RKO (cell line): ENCODE measurements around the gene BMP8A.
"Not testable (repeated sequence)": the region's sequence is repeated elsewhere in the genome, so short reads cannot be mapped to it uniquely, and the experiment has no call there.

Source experiments
- DNase-seq: peaks from one replicate; pipeline ENCODE4 v3.0.0-alpha.2; 2016; ENCODE audit warnings: low spot score

BMP8A gene

DNA sequence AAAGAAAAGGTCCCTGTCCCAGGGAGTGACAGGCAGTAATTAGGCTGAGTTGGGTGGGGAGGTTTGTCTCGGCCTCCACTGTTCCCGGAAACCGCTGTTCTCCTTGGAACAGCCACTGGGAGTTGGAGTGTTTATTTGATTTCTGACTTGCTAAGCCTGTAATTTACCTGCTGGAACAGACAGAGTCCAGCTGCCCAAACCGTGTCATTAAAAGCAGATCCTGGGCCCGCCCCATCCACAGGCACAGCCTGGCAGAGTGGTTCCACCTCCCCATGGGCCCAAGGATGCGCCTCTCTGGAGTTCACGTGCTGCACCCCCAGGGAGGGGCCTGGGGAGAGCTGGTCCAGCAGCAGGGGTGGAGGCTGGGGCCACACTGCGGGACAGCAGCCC, 35.7 kb downstream of the BMP8A start:
- not testable (repeated sequence) for DNase-seq

DNA sequence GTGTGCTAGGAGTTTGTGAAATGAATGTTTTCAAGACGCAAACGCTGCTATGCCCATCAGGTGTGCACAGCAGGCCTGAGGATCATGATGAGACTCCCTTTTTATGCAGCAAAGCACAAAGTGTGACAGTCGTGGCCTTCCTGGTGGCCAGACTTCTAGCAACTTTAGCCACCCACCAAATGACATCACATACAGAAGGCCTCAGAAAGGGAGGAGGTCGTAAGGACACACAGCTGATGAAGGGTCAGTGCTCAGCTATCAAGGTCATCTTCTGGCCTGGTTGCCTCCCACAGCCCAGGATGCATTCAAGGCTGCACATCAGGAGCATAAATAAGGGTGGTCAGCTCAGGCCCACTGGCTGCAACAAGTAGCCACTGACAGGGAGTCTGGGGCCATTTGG, 36.6 kb downstream of the BMP8A start:
- DNase-seq: no peak

DNA sequence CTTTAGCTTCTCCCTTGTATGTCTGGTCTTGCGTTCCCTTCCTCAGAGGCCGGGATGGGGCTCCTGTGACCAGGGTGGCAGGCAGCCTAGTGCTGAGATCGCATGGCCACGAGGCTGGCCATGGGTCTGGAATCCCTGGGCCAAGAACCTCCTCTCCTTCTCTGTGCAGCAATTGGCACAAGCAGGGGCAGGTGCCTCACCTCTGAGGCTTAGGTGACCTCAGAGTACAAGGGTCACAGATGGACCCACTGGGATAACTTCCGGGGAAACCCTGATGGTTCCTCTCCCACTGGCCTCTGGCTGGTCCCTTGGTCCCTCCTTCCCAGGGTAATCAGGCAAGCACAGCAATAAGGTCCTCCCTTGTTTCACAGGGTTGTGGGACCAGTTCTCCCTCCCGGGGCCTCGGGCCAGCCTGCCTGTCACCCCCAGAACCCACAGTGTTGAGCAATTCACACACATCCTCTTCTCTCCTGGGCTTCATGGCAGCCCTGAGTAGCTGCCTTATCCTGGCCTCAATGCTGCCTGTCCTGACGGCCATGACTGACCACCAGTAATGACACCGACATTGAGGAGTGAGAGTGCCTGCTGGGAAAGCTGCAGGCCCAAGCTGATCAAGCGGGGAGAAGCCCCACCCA, 38.6 kb downstream of the BMP8A start:
- no peak for DNase-seq

DNA sequence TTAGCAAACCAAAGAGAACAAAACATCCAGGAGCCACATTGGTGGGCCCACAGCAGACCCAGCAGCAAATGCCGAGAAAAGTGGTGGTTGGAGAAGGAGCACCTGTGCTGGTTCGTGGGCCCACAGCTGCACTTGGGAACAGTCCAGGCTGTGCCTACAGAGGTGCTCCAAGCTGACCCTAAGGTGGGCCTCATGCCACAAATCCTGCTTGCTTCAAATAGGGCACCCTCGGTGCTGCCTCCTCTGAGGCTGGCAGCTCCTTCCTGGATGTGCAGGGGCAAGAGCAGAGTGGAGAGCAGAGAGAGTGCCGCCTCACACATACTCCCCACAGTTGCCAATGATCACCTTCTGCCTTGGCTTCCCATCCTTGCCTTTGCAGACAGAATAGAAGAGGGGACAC, 40.1 kb downstream of the BMP8A start:
- no peak for DNase-seq

DNA sequence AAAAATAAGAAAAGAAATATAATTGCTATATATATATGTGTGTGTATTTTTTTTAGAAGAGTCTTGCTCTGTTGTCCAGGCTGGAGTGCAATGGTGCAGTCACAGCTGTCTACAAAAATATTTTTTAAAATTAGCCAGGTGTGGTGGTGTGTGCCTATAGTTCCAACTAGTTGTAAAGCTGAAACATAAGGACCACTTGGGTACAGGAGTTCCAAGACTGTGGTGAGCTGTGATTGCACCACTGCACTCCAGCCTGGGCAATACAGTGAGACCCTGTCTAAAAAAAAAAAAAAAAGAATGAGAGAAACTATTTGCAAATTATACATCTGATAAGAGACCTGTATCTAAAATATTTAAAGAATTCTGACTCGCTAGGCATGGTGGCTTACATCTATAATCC, 42.0 kb downstream of the BMP8A start:
- DNase-seq: no peak

DNA sequence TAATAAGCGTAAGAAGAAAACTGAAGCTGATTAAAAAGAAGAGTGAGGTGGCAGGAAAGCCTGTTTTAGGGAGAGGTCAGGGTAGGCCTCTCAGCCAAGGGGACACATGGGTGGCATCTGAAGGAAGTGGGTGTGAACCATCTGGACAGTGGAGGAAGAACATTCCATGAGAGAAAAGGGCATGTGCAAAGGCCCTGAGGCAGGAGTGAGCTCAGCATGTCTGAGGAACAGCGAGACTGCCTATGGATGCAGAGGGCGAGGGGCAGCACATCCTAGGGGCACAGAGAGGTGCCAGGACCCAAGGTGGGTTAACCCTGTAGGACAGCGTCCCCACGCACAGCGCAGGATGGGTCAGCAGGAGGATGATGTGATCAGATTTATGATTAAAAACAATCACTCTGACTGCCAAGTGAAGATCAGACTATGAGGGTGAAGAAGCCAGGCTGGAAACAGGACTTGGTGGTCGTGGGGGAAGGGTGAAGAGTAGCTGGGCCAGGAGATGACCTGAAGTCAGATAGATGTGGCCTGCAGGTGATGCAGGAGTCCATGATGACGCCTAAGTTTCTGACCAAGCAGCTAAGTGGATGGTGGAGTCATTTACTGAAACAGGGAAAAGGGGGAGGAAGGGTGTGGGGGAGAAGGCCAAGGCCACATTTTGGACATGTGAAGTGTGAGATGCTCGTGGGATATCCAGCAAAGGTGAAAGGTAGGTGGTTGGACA, 47.3 kb downstream of the BMP8A start:
- DNase-seq: no peak

DNA sequence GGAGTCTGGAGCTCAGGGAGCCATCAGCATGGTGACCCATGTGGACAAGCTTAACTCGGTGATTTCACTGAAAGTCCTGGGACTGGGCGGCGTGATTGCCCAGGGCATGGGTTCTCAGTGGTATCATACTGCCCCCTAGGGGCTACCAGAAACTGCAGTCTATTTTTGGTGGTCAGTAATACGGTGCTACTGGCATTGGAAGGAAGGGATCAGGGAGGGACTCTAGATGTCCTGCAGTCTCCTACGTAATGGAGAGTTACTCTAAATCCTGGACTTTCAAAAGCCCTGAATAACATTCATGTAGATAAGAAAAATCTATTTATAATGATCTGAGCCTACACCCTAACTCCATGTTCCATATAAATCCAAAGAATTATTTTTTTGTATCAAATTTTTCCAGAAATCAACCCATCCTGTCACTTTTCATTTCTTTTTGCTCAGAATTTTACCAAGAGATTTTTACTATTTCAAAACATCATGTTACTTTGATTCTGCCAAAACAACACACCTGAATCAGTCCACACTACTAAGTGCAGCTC, 47.9 kb downstream of the BMP8A start:
- DNase-seq: peak; percentile 77

DNA sequence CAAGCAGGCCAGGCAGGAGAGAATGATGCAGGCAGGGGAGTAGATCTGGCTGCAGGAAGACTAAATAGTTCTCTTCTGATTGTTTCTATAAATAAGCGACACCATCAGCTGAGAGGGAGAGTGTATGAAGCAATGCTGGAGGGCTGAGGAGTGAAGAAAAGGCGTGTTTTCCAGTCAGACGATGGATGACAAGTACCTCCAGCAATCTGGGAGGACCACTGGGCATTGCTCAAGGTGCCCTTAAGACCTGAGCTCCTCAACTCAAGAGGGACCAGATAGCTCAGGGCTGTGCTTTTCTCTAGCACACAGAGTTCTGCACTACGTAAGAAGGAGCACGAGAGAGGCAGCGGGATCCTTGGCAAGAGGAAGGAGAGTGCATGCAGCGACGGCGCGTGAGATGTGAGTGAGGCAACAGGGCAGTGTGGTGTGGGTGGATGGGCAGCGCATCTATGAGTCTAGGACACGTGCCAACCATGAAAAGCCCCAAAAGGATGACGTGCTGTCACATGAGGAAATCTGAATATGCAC, 49.1 kb downstream of the BMP8A start:
- DNase-seq: no peak

DNA sequence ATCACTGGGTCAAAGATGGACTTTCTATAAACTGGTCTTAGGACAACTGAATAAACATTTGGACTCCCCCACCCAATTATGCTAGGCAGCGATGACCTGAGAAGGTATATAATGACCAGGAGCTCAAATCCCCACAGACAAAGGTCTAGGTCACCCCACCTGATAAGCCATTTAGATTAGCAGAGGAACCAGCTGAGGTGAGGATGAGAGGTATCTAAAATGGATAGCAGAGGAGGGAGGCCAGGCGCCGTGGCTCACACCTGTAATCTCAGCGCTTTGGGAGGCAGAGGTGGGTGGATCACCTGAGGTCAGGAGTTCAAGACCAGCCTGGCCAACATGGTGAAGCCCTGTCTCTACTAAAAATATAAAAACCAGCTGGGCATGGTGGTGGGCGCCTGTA, 51.5 kb downstream of the BMP8A start:
- no peak for DNase-seq

DNA sequence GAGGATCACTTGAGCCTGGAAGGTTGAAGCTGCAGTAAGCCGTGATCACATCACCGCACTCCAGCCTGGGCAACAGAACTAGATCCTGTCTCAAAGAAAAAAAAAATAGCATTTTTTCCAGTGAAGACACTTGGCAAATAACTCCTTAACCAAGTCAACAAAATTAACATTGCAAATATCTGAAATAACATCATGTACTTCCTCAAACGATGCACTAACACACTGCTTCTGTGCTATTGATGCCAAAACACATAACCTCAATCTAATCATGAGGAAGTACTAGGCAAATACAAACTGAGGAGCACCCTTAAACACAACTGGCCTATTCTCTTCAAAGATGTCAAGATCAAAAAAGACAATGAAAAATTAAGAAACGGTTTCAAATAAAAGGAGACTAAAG, 52.9 kb downstream of the BMP8A start:
- DNase-seq: no peak

DNA sequence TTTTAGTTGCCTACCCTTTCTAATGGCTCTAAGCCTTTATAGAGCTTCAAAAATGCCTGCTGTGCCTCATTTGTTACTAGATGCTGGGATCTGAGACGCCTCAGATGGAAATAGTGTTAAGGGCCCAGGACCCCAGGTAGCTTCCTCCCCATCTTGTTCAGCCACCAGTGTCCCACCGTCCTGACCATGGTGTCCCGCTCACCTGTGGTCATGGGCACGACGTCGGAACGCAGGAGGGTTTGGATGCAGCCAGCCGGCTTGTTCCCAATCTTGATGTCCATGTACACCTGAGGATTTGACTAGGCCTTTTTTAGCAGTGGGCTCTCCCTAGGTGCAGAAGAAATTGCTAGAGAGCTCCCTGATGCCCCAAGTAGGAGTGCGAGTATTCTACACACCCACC, 54.1 kb downstream of the BMP8A start:
- no peak for DNase-seq

DNA sequence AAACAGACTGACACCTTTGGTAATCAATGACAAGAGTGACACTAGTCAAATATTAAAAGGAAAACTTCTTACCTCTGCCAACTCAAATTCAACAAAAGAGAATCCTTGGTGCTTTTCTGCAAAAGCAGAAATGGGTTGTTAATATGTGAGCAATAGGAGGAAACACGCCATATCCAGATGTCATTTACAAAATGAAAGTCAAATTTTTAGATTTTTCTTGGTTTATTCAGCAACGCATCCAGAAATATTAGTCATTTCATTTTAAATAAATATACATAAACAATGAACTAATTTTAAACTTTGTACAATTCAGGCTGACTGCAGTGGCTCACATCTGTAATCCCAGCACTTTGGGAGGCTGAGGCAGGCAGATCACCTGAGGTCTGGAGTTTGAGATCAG, 62.8 kb downstream of the BMP8A start:
- no peak for DNase-seq

DNA sequence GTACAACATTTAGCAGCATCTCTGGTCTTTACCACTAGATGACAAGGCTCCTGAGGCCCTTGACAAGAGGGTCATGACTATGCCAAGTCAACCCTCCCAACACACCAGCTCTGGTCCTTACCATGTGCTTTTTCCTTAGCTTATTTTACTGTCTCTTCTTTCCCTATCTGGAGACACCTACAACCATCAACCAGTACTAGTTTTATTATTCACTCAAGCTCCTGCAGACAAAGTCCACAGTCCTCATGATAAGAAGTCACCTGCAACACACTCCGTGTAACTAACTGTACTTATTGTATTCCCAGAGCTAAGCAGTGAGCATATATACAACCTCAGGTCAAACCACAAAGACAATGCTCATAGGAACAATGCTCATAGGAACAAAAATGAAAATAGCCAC, 69.8 kb downstream of the BMP8A start:
- no peak for DNase-seq

DNA sequence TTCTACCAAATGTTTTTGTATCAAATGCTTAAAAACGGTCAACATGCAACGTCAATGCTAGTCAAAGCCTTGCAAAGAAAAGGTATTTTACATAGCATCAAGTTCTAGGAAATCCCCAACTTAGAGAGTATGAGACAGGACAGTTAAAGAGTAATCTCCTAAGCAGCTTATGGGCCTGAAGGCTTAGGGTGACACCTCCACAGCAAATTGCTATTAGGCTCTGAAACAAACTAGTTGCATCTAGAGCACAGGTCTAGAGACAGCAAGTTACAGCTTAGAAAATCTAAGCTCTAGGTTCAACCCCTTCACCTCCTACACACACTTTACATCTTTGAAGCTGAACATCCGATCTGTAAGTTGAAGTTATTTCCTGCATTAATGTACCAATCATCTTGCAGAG, 71.5 kb downstream of the BMP8A start:
- no peak for DNase-seq

DNA sequence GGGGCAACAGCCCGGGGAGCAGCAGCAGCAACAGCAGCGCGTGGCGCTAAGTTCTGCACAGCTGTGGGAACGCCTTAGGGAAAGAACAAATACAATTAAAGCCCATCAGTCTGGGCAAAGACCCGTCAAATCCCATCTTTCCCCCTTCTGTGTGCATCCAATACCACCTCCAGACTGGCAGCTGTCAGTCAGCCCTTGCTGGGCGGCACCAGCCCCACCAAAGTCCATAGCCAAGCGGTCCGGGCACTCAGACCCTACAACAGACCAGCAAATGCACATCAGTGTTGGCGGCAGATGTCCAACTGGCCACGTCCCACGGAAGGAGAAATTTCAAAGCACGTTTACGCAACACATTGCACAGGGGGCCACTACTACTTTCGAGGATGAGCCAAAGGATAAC, 72.2 kb downstream of the BMP8A start:
- no peak for DNase-seq

DNA sequence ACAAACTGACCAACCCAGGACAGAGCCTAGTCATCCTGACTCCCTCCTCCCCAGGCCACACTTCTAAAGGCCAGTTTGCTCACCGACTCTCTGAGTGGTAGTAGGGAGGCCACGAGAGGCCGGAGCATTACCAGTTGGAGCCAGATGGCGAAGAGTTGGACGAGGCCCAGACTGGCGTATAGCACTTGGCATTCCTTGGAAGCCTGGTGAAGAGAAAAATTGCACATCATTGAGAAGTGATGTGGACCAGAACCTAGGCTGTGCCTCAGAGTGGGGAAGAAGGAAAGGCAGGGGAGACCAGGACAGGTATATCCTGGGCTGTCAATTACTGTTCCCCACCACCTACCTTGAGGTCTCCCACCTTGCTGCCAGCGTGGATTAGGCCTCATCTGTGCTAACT, 72.9 kb downstream of the BMP8A start:
- DNase-seq: no peak

DNA sequence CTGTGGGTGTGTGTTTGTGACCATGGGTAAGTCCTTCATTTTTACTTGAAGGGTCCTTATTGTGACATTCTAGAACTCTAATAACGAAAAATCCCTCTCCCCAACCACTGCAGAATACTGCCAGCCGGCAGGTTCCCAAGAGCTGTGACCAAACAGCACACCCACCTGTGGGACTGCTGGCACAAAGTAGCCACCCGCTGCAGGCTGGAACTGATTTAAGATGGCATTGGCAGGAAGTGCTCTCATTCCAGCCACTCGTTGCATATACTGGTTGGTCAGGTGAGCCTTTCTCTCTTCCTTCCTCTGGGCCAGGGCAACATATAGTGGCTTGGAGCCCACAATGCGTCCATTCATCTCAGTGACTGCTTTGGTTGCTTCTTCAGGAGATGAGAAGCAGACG, 73.5 kb downstream of the BMP8A start:
- no peak for DNase-seq

DNA sequence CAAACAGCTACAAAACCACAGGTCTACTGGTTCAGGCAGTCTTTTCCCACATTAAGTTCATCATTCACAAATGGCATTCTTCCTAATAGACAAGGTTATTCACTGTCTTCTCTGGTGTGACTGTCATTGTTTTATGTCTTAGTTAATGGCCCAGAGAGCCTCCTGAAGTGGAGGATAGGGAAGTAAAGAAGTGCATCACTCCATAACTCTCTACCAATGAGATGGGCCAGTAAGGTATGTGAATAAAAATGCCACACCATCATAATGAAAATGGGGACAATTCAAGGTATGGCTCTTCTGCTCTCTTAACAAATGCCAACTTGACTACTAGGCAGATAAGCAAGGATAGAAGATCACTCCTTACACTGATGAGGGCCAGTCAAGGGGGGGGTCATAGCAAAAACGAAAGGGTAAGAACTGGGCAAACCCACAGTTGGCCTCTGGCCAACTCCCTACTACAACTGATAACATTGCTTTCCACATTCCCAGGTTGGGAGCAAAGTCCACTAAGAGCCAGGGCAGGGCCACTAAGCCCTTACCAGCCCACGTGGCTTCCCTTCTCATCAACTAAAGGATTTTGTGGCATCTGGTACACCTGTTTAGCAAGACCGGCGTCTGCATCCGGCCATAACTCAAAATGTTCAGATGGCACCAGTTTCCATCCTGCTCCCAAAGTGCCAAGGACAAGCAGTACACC, 75.2 kb downstream of the BMP8A start:
- no peak for DNase-seq

DNA sequence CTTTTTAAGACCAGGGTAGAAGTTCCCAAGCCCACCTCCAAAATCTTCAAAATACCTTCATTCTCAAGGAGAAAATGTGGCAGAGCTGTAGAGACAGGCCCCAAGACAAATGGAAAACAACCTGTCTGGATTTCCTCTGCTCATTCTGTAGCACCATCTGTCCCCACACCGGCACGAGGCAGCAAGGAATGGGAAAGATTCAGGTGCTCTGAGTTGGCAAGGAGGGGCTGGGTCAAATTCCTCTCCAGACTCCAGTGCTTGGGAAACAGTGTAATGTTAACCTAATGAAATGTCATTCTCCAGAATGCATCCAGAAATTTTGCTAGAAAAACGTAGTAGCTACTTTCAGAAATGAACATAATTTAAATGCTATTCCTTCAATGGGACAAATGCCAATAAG, 75.9 kb downstream of the BMP8A start:
- DNase-seq: no peak

DNA sequence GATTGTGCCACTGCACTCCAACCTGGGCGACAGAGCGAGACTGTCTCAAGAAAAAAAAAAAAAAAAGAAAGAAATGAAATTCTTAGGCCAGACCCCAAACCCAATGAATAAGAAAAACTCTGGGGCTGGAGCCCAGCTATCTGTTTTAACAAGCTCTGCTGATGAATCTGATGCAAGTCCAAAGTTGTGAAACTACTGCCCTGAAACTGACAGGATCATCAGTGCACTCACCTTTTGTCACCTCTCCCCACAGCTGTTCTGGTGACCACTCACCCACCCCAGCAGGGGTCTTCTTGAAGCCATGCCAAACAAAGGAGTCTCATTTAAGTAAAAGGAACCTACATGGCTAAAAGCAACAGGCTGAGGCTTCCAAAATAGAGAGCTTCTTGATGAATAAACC, 76.8 kb downstream of the BMP8A start:
- DNase-seq: no peak

DNA sequence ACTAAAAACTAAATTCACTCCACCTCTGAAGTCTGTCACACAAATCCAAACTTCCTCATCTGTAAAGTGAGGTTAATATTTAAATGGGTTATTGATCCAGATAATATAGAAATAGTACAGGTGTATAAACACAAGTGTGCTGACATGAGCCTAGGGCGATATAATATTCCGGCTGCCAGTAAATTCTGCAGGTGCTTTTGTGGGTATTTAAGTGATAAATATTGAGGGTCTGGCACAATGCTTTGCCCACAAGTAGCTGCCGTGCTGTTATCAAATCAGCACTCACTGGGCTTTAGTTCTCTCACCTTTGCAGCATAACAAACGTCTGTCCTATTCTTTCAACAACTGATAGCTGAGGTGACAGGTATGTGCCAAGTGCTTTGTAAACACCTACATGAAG, 77.6 kb downstream of the BMP8A start:
- no peak for DNase-seq

DNA sequence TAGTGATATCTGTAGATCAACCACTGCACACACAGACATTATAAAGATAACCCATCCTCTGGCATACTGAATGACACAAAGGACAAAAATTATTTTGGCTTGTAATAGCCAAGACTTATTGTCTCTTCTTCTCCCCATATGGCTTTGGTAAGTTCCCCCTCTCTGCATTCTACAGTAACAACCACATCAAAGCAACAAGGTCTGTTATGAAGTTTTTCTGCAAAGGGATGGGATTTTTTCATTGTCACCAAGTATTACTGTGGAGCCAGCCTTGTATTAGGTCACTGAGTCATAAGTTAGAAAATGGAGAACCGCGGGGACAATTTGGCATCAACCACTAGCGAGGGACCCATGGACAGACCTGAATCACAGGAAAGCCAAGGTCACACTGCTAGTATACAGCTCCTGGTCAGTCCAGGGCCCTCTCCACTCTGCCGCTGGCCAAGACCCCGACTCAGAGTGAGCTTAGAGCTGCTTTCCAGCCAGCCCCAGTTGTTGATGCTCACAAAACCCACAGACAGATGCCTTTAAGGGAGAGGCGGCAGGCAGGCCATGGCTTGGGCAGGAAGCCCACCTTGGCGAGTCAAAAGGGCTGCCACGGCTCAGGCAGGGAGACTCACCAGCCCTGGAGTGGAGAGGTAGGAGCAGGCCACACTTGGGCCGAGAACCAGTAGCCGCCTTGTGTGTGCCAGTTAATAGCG, 79.2 kb downstream of the BMP8A start:
- no peak for DNase-seq

DNA sequence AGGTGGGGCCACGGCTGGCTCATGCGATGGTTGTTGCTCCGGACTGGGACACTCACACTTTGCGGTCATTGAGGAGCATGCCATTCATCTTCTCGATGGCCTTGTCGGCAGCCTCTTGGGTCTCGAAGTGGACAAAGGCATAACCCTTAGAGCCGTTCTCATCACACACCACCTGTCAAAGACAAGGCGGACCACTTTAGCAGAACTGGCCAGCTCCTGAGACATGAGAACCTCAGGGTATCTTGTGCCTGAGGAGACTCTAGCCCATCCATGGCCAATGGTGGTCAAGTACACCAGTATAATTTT, 79.7 kb downstream of the BMP8A start:
- DNase-seq: no peak
